ENCODE measurements around the gene RFT1. TPM values are rescaled to one million over a fixed set of nuclear protein-coding genes. Genes with fewer than 3 reads are reported as not detected.

Gene RFT1
- total and polyA plus RNA-seq, 2 of the 13 experiments (the other 11 are each of a cell fraction or from before 2014, with no cell fraction given): 23.2 to 37.0 TPM

GRCh38 chr3:53169045-53169831 is 39.0 kb upstream of the RFT1 start (continued):
- TF ChIP-seq ATF1 (CRISPR knock-in tag; IDR thresholded peaks at IDR 0.05) (no peak), HIC2 (CRISPR knock-in tag; IDR thresholded peaks at IDR 0.05; ENCODE audit: low read depth) (peak; percentile 73), HNRNPL (IDR thresholded peaks at IDR 0.05; ENCODE audit: low read depth, low read length) (peak; percentile 83), HCFC1 (IDR thresholded peaks at IDR 0.05; ENCODE audit: low read depth, low read length) (no peak), ZNF549 (CRISPR knock-in tag; IDR thresholded peaks at IDR 0.05) (no peak), ZNF12 (CRISPR knock-in tag; IDR thresholded peaks at IDR 0.05) (no peak), ZNF234 (CRISPR knock-in tag; conservative IDR thresholded peaks at IDR 0.05) (no peak), ZMYM3 (CRISPR knock-in tag; IDR thresholded peaks at IDR 0.05) (peak; percentile 38; the same call in 1 of the 2 replicates), MZF1 (CRISPR knock-in tag; IDR thresholded peaks at IDR 0.05; ENCODE audit: borderline replicate concordance) (0 out of 2 replicates have a peak, but pooled peaks have one; percentile 13), SPEN (CRISPR knock-in tag; IDR thresholded peaks at IDR 0.05; ENCODE audit: low read depth) (no peak; the same call in 1 of the 2 replicates)
- TF ChIP-seq, protein P1, sequence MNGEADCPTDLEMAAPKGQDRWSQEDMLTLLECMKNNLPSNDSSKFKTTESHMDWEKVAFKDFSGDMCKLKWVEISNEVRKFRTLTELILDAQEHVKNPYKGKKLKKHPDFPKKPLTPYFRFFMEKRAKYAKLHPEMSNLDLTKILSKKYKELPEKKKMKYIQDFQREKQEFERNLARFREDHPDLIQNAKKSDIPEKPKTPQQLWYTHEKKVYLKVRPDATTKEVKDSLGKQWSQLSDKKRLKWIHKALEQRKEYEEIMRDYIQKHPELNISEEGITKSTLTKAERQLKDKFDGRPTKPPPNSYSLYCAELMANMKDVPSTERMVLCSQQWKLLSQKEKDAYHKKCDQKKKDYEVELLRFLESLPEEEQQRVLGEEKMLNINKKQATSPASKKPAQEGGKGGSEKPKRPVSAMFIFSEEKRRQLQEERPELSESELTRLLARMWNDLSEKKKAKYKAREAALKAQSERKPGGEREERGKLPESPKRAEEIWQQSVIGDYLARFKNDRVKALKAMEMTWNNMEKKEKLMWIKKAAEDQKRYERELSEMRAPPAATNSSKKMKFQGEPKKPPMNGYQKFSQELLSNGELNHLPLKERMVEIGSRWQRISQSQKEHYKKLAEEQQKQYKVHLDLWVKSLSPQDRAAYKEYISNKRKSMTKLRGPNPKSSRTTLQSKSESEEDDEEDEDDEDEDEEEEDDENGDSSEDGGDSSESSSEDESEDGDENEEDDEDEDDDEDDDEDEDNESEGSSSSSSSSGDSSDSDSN (CRISPR knock-in tag; IDR thresholded peaks at IDR 0.05): peak; percentile 45; the same call in 1 of the 2 replicates
- TF ChIP-seq, protein P2, sequence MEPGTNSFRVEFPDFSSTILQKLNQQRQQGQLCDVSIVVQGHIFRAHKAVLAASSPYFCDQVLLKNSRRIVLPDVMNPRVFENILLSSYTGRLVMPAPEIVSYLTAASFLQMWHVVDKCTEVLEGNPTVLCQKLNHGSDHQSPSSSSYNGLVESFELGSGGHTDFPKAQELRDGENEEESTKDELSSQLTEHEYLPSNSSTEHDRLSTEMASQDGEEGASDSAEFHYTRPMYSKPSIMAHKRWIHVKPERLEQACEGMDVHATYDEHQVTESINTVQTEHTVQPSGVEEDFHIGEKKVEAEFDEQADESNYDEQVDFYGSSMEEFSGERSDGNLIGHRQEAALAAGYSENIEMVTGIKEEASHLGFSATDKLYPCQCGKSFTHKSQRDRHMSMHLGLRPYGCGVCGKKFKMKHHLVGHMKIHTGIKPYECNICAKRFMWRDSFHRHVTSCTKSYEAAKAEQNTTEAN (CRISPR knock-in tag; conservative IDR thresholded peaks at IDR 0.05): no peak
- TF ChIP-seq, protein P3, sequence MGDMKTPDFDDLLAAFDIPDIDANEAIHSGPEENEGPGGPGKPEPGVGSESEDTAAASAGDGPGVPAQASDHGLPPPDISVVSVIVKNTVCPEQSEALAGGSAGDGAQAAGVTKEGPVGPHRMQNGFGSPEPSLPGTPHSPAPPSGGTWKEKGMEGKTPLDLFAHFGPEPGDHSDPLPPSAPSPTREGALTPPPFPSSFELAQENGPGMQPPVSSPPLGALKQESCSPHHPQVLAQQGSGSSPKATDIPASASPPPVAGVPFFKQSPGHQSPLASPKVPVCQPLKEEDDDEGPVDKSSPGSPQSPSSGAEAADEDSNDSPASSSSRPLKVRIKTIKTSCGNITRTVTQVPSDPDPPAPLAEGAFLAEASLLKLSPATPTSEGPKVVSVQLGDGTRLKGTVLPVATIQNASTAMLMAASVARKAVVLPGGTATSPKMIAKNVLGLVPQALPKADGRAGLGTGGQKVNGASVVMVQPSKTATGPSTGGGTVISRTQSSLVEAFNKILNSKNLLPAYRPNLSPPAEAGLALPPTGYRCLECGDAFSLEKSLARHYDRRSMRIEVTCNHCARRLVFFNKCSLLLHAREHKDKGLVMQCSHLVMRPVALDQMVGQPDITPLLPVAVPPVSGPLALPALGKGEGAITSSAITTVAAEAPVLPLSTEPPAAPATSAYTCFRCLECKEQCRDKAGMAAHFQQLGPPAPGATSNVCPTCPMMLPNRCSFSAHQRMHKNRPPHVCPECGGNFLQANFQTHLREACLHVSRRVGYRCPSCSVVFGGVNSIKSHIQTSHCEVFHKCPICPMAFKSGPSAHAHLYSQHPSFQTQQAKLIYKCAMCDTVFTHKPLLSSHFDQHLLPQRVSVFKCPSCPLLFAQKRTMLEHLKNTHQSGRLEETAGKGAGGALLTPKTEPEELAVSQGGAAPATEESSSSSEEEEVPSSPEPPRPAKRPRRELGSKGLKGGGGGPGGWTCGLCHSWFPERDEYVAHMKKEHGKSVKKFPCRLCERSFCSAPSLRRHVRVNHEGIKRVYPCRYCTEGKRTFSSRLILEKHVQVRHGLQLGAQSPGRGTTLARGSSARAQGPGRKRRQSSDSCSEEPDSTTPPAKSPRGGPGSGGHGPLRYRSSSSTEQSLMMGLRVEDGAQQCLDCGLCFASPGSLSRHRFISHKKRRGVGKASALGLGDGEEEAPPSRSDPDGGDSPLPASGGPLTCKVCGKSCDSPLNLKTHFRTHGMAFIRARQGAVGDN (CRISPR knock-in tag; IDR thresholded peaks at IDR 0.05): peak; percentile 90
- TF ChIP-seq, protein P4, sequence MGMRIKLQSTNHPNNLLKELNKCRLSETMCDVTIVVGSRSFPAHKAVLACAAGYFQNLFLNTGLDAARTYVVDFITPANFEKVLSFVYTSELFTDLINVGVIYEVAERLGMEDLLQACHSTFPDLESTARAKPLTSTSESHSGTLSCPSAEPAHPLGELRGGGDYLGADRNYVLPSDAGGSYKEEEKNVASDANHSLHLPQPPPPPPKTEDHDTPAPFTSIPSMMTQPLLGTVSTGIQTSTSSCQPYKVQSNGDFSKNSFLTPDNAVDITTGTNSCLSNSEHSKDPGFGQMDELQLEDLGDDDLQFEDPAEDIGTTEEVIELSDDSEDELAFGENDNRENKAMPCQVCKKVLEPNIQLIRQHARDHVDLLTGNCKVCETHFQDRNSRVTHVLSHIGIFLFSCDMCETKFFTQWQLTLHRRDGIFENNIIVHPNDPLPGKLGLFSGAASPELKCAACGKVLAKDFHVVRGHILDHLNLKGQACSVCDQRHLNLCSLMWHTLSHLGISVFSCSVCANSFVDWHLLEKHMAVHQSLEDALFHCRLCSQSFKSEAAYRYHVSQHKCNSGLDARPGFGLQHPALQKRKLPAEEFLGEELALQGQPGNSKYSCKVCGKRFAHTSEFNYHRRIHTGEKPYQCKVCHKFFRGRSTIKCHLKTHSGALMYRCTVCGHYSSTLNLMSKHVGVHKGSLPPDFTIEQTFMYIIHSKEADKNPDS (CRISPR knock-in tag; IDR thresholded peaks at IDR 0.05): no peak
